D341Med (cell line): ENCODE data around the gene SLC25A30.
"Not testable (repeated sequence)": the region's sequence is repeated elsewhere in the genome, so short reads cannot be mapped to it uniquely, and the experiment has no call there.

ENCODE experiments used
- DNase-seq: peaks from one replicate; pipeline ENCODE4 v3.0.0; 2012; ENCODE audit warnings: low spot score

Gene SLC25A30

DNA sequence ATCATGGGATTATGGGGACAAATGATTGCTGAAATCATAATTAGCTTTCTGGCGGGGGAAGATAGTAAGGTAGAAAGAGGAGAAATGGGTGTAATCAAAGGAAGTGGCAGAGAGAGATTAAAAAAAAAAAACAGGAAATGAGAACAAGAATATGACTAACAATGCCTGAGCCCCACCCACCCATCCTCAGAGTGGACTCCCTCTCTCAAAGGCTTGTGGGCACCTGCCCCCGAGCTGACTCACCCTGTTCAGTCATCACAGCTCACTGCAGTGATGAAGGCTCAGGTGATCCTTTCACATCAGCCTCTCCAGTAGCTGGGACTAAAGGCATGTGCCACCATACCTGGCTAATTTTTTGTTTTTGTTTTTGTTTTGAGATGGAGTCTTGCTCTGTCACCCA is 50.8 kb downstream of the SLC25A30 start:
- DNase-seq: no peak

DNA sequence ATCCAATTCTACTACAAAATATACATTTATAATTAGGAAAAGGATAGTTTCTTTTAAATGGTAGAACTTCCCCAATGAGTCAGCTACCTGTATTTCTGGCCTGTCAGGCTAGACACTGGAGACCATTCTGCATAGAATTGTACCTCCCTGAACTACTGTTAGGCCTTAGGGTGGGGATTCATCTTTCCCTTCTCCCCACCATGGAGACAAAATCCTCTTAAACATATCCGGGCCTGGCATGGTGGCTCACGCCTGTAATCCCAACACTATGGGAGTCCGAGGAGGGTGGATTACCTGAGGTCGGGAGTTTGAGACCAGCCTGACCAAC is 52.7 kb downstream of the SLC25A30 start:
- no peak for DNase-seq

DNA sequence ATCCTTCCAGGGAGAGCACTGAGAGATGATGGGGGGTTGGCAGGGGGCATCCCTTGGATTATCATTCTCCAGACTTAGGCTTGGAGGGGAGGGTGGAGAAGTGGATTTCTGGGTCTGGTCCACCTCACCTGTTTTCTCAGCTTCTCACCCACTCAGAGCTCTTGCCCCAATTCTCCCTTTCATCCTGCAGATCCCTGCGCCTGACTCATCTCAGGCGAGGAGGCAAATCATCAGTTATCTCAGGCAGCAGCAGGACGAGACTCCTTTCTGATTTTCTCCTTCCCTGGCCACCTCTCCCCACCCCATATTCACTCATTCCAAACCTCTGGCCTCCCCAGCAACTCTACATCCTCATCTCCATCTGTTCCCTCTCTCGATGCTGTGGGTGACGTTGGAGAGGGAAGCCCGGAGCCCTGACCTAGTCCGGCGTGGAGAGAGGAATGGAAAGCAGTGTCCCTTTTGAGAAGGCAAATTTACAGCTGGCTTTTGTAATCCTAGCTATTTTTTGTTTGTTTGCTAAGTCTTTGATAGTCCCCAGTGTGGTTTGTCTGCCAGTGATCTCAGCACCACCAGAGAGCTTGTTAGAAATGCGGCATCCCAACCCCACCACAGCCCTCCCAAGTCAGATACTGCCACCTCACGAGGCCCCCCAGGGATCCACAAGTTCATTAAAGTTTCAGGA is 53.2 kb downstream of the SLC25A30 start:
- DNase-seq: no peak

DNA sequence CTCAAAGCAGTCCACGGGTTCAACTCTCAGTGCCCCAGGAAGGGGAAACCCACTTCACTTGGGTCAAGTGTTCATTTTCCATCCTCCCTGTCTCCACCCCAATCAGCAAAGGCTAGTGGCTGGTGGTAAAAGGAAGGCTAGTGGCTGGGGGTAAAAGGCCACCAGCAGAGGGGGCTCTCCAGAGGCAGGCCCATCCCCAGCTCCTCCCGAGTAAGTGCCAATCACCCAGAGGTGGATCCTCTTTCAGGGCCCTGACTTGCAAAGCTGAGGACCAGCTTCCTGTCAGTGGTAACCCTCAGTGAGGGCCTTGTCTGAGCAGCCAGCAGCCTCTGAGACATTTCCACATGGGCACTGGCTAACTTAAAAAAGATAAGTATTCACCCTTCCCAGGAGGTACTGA is 55.2 kb downstream of the SLC25A30 start:
- DNase-seq: no peak

DNA sequence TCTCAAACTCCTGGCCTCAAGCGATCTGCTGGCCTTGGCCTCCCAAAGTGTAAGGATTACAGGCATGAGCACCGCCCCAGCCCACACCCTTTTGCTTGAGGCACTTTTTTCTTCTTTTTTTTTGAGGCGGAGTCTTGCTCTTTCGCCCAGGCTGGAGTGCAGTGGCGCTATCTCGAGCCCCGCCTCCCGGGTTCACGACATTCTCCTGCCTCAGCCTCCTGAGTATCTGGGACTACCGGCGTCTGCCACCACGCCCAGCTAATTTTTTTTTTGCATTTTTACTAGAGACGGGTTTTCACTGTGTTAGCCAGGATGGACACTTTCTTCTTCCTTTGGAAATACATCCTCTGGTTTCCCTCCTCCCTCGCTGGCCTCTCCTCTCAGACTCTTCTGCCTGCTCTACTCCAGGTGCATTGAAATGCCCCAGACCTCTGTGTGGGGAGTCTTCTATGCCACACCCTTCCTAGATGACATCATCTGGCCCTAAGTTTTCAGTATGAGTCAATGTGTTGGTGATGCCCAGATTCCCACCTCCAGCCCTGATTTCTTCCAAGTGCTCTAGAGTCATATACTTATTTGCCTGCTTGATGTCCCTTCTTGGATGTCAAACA is 56.5 kb downstream of the SLC25A30 start:
- no peak for DNase-seq

DNA sequence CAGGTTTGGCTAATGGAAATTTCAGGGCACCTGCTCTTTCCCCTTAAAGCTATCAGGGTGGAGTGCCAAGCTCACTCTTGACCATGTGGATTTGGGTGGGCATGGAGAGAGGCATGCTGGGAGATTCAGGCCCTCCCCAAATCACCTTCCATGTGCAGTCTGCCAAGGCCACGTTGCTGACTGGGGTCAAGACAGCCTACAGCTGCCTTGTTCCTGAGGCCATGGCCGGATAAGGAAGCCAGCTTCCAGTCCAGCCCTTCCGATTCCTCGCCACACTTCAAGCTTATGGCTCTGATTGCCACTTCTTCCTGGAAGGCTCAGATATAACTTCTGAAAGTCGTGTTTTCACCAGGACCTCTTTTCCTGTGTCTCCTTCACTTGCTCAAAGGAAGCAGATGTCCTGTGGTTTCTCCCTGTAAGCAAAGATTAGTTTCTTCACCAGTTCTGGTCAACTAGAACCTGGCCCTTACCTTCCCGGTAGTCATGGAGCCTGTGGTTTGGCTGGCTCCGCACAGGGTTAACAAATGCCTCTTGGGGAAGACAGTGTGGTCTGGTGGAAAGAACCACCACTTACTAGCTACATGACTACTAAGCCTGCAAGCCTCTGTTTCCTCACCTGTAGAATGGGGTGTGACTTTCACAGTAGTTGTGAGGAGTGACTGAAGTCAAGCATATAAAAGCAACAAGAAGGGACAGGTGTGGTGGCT is 61.1 kb downstream of the SLC25A30 start:
- no peak for DNase-seq

DNA sequence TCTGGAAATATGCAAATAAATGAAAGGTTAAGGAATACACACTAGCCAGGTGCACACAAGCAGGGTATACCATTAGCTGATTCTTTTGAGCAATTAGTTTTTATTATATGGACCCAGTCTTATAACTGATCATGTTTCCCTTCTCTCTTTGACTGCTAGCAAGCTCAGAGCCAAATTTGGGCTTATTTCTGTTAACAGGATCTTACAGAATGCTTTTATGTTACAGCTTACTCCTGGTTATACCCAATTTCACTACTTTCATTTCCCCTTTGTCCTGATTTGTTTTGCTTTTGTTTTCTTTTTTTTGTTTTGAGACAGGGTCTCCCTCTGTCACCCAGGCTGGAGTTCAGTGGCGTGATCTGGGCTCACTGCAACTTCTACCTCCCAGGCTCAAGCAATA is 64.3 kb downstream of the SLC25A30 start:
- no peak for DNase-seq

DNA sequence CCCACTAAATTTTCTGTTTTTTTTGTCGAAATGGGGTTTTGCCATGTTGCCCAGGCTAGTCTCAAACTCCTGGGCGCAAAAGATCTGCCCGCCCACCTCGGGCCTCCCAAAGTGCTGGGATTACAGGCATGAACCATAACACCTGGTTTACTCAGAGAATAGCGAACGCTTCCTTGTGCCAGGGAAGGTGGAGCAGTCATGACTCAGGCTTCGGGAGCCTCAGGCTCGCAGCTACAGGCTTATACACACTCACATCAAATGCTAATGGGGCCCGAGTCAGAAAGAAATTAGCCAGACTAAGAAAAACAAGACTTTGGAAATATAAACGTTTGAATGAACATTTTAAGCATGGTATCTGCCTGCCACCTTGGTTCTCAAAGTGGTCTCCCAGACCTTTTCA is 66.1 kb downstream of the SLC25A30 start:
- DNase-seq: no peak

DNA sequence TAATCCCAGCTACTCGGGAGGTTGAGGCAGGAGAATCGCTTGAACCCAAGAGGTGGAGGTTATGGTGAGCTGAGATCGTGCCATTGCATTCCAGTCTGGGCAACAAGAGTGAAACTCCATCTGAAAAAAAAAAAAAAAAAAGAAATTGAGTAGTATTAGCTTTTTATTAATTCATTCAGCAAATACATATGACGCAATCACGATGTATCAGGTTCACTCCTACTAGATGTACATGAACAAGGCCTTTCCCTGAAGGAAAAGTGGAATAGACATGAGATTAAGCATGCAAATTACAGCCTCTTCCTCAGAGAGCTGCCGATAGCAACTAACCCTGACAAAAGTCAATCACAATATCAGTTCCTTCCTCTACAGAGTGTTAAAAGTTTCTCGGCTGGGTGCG is 68.0 kb downstream of the SLC25A30 start:
- no peak for DNase-seq

DNA sequence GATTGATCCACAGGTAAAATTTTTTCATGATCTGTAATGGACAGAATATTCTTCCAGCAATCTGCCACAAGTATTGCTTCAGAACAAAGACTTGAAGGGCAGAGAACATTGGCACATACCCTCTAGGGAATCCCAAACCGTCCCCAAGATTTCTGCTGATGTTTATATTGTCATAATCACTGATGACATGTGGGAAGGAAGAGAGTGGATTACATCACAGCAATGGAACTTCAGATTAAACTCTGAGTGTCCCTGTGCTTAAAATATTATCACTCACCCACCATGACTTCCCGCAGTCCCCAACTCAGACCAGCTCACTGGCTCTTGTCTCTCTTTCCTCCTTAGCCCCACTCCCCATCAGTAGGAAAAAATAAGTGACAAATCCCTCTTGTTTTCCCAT is 68.7 kb downstream of the SLC25A30 start:
- no peak for DNase-seq

DNA sequence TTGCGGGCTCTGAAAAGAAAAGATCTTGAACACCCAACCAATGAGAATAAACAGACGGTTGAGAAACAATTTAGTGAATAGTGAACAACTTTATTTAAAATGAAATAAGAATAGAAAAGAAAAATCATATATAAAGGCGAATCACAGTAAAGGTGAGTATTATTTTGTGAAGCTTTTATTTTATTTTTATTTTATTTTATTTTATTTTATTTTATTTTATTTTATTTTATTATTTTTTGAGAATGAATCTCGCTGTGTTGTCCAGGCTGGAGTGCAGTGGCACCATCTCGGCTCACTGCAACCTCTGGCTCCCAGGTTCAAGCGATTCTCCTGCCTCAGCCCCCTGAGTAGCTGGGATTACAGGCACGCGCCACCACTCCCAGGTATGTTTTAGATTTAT is 74.1 kb downstream of the SLC25A30 start:
- DNase-seq: not testable (repeated sequence)
